Nucleus accumbens (tissue), 56 donors: ENCODE data around the gene DDRGK1.
A peak's percentile ranks its signal among the peaks of the same experiment; 100 is the strongest.

Experiments used
- DNase-seq, 56 donors: peaks; one replicate each; lab custom pipeline; 2025; lab: John Stamatoyannopoulos, UW

The DDRGK1 gene

GRCh38 chr20:3237011-3237957 is 32.8 kb upstream of the DDRGK1 start:
- no peak for DNase-seq

DNA sequence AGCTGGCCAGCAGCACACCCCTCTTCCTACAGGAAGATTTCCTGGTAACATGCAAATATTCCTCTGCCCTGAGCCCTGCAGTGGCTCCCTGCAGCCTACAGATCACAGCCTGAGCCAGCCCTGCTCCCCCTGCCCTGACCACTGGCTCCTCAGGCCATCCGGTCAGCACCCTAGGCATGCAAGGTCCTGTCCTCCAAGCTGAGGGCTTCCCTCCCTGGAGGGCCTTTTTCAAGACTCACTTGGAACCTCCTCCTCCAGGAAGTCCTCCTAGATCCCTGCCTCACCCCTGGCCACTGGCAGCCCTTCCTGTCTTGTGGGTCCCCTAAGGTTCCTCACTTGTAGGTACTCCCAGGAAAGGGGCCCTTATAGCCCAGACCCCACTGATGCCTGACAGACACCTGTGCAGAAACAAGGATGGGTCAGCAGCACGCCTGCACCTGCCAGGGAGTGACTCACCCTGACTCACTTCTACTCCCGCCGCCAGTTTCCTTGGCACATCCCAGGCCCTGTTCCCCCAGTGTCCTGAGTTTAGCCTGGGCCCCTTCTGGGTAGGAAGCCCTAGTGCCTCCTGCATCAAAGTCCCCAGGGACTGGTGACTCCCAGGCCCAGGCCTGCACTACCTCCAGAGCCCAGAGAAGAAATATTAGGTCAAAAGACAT is 31.3 kb upstream of the DDRGK1 start:
- DNase-seq: no peak

DNA sequence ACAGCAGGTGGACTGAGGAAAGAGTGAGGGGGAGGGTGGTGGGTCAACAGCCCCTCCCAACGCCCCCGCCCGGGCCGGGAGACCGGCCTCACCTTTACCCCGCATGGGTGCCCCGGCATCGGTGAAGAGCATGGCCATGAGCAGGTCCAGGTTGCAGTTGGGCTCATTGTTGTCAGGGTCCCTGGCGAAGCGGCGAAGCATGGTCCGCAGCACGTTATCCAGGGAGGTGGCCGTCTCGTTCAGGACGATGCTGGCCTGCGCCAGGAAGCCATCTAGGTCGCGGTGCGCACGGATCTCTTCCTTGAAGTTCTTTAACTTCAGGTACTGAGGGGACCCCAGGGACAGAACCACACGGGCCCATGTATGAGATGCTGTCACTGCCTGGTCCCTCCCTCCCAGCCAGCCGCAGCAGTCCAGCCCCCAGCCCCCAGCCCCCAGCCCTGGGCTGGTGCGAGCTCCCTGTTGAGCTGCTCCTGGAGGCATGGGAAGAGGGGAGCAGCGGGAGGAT is 29.6 kb upstream of the DDRGK1 start:
- no peak for DNase-seq

DNA sequence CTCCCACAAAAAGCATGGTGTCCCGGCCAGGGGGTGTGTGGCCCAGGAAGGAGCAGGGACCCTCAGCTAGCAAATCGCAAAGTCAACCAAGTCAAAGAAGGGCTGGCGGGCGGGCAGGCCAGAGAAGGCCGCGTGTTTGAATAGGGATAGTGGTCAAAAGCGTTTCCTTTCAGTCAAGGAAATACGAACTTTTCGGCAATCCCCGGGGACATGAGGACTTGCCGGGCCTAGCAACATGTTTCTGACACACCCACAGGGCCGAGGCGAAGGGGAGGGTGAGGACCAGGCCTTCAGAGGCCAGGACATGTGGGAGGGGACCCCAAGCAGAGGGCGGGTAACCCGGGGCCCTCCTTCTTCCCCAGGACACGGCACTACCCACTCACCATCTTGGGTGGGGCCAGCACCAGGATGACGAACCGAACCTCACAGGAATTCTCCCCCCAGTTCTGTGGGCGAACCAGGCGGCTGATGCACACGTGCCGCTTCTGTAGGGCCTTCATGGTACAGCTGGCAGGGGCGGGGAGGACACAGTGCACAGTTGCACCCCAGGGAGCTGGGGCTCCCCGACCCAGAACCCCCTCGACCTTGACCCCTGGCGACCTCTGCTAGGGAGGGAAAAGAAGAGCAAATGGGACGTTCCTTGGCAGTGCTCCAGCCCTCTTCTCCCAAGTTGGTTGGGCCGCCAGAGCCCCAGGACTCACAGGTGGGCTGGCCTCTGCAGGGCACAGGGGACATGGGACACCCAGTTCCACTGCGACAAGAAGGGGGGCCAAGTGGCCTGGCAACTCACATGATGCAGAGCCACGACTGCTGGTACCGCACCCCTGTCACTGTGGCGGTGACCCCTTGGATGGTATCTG is 28.9 kb upstream of the DDRGK1 start:
- DNase-seq: no peak

DNA sequence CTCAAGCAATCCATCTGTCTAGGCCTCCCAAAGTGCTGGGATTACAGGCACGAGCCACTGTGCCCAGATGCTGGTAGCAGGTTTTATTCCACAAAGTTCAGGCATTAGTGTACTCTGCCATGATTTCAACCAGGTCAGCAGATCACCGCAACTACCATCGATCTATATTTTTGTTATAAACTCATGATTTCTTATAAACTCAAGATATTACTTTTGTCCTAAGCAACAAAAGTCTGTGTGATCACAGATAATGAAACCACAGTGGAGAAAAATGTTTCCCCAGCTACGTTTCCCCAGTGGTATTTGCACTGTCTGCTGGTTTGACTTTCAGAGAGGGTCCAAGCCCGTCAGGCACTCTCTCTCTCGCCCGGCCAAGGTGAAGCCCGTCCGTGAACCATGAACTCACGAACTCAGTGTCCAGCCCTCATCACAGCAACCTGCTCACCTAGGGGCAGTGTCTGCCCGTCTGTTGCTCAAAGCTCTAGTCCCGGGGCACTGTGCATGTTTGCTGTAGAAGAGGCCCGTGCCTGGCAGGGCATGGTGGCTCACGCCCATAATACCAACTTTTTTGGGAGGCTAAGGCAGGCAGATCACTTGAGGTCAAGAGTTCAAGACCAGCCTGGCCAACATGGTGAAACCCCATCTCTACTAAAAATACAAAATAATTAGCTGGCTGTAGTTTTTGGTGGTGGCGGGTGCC is 27.6 kb upstream of the DDRGK1 start:
- DNase-seq: no peak

DNA sequence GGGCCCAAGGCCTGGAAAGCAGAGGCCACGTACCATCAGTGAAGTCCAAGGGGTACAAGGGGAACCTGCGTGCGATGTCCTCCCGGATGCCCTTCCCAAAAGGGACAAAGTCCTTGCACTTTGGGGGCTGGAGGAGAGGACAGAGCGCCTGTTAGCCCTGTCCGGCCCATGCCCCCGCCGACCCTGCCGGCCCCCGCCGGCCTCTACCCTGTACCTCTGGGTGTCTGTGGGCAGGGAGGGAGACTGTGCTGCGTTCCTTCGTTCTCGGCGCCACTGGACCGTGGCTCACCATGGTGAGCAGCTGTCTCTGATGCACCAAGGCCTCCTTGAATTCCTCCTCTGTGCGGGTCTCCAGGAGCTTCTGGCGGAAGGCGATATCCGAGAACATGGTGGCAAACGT is 26.6 kb upstream of the DDRGK1 start:
- no peak for DNase-seq

GRCh38 chr20:3229798-3230197 is 25.3 kb upstream of the DDRGK1 start:
- no peak for DNase-seq

DNA sequence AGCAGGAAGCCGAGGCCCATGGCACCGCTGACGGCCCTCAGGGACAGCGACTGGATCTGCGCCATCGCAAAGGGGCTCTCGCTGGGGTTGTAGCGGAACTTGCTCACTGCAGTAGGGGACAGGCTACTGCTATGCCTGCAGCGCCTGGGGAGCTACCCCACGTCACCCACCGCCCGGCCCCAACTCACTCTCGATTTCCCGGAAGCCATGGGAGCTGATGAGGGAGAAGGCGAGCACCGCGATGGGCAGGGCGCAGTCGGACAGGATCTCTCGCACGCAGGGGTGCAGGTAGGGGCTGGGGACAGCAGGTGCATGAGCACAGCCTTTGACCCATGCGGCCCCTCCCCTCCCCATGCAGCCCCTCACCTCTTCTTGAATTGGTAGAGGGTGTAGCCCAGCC is 24.7 kb upstream of the DDRGK1 start:
- DNase-seq: no peak

- no peak for DNase-seq
Measured at GRCh38 chr20:3228750-3229032, 24.2 kb upstream of the DDRGK1 start.

- DNase-seq: no peak
Measured at GRCh38 chr20:3227936-3228749, 23.7 kb upstream of the DDRGK1 start.

DNA sequence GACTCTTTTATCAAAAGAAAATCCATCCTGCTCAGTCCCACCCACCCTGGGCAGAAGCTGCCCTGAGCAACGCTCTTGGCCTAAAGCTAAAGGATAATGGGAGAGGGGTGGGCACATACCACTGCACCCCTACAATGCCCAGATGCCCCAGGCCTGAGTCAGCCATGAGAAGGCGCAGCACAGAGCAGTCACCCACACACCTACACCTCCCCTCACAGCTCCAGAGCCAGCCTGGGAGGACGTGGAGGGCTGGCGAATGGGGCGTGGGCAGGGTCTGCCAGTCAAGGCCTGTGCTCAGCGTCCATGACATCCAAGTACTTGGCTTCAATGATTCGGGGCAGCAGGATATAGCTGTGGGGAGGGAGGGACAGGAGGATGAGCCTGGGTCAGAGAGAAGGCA is 23.0 kb upstream of the DDRGK1 start:
- DNase-seq: peak in 3 of 56 donors; percentile 17 to 43 (median 17)

- no peak for DNase-seq
Measured at GRCh38 chr20:3226864-3227263, 22.4 kb upstream of the DDRGK1 start.

- DNase-seq: no peak
Measured at GRCh38 chr20:3226093-3226492, 21.6 kb upstream of the DDRGK1 start.

DNA sequence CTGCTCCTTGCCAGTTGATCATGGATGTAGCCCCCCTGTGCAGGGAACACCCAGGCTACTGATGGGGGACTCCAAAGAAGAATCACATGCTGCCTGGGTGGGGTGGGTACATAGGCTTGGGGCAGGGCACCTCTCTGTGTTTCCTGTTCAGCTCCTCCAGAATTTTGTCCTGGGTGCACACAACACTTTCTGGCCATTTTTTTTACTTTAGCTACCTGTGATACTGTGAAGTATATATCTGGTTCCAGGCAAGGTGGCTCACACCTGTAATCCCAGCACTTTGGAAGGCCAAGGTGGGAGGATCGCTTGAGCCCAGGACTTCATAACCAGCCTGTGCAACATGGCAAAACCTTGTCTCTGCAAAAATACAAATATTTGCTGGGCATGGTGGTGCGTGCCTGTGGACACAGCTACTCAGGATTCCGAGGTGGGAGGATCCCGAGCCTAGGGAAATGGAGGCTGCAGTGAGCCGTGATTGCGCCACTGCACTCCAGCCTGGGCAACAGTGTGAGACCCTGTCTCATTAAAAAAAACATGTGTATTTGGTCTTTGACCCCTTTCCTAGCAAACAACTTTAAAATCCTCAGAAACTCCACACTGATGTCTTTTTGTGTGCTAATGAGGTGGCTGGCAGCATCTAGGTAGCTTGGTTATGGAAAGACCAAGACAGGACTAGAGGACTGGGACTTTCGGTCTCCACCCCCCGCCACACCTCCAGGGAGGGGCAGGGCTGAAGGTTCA is 20.4 kb upstream of the DDRGK1 start:
- DNase-seq: no peak

- no peak for DNase-seq
Measured at GRCh38 chr20:3223994-3224680, 19.7 kb upstream of the DDRGK1 start.

- DNase-seq: no peak
Measured at GRCh38 chr20:3223651-3223993, 19.1 kb upstream of the DDRGK1 start.

DNA sequence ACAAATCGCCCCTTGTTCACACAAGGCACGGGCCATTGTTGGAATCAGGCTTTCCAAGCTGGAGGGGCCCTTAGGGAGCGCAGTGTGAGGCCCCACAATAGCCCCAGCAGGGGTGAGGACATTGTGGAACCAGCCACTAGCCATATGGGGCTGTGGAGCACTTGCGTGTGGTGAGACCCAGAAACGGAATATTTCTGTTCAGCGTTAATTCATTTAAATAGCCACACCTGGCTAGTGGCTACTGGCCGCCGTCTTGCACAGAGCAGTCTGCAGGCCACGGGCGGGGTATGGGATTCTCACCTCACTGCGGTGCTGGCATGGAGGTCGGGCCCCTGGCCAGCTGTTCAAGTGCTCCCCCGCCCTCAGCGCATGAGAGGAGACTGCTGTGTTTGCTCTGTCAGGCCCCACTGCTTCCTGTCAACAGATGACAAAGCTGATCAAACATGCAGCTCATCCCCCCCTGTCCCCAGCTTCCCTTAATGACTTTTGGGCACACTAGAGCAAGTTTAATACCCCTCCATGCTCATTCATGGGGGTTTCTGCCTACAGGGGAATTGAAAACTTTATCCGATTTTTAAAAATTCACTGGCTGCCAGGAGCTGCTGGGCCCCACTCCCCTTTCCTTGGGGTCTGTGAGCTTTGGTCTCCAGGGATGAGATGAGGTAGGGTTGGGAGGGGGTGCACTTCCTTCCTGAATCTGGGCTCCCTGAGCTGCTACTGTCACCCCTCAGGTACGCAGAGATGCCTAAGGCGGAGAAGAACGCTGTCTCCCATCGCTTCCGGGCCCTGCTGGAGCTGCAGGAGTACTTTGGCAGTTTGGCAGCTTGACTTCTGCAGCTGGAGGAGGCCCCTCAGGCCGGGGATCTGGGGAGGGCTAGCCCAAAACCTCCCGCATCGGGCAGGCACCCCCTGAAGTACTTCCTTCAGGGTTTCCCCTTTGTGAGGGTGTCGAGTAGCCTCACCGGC is 18.4 kb upstream of the DDRGK1 start:
- DNase-seq: no peak
